Adrenal gland (tissue), 12 donors: ENCODE data around the gene SIDT1. TPM values are rescaled to one million over a fixed set of nuclear protein-coding genes. Genes with fewer than 3 reads are reported as not detected.

Experiments
- DNase-seq, 7 donors: peaks; one replicate each; pipeline ENCODE4 v3.0.0-alpha.2; 2019 to 2020
- H3K27ac ChIP-seq, 5 donors: fragments of 200-600 bp; sonication (generic) in 4 of 5; 1 replicate in 3 of 5; 2 replicates in 2 of 5; pipeline versions ENCODE4 v1.5.1 to v1.8.0; 2016 to 2020; ENCODE audit warnings: mild to moderate bottlenecking in 1 of 5
- H3K27me3 ChIP-seq: fragments of 200-600 bp; 2 replicates; pipeline ENCODE4 v1.8.0; 2021
- H3K36me3 ChIP-seq, 2 donors: fragments of 200-600 bp; replicated peaks in 1 of 2; 1 replicate in 1 of 2; 2 replicates in 1 of 2; pipeline versions ENCODE4 v1.5.1 to v1.8.0; 2018 to 2022
- H3K4me1 ChIP-seq, 2 donors: fragments of 200-600 bp; replicated peaks in 1 of 2; 1 replicate in 1 of 2; 2 replicates in 1 of 2; pipeline versions ENCODE4 v1.5.1 to v1.8.0; 2018 to 2021
- H3K4me3 ChIP-seq, 4 donors: fragments of 200-600 bp; sonication (generic) in 3 of 4; one replicate each; pipeline ENCODE4 v1.5.1; 2016 to 2018
- H3K9me3 ChIP-seq, 3 donors: fragments of 200-600 bp; sonication (generic) in 1 of 3; replicated peaks in 1 of 3; 1 replicate in 2 of 3; 2 replicates in 1 of 3; pipeline versions ENCODE4 v1.5.1 to v1.8.0; 2016 to 2021
- CTCF ChIP-seq, 6 experiments: fragments of 450-650 bp in 4 of 6; fragments of 200-600 bp in 2 of 6; sonication (generic) in 1 of 6; IDR thresholded peaks; 1 replicate in 5 of 6; 2 replicates in 1 of 6; pipeline versions ENCODE4 v1.5.1 to v1.8.0; 2016 to 2021; ENCODE audit warnings: antibody characterized with exemption in 6 of 6, mild to moderate bottlenecking in 2 of 6, moderate library complexity in 1 of 6
- POLR2A ChIP-seq, 2 donors: fragments of 450-650 bp; IDR thresholded peaks; one replicate each; pipeline ENCODE4 v1.6.1; 2017; ENCODE audit warnings: antibody characterized with exemption in 2 of 2, mild to moderate bottlenecking in 2 of 2, moderate library complexity in 1 of 2
- WGBS, 4 donors: extraction: QIAGEN DNeasy Blood & Tissue Kit in 2 of 4; methylation state at CpG; one replicate each; pipeline versions ENCODE4 v1.1.5 to v1.1.7; 2013 to 2017; 5-methylcytosine and 5-hydroxymethylcytosine counted together
- intact Hi-C, 2 donors: fragments of 100-400 bp; cut with DNase I; formaldehyde crosslinking; loops; one replicate each; pipeline versions ENCODE4 v1.14.1 to v1.15.0; 2022 to 2023
- polyA plus RNA-seq, 3 donors: library from polyadenylated mRNA; stranded (reverse); fragments of 200-250 nt in 2 of 3; fragments of 350-450 nt in 1 of 3; fragmentation: Illumina TruSeq in 1 of 3; extraction: RNeasy Lipid Tissue Mini Kit (QIAGEN cat#74804) in 1 of 3; gene quantifications; one replicate each; pipeline ENCODE4 v1.2.3, GENCODE V29; 2013 to 2014
- total RNA-seq, 9 donors: library from RNA; depleted of rRNA in 4 of 9; stranded (reverse); fragments of >200 nt in 4 of 9; fragments of 120-200 nt in 1 of 9; fragmentation: NEBNext Ultra II Directional in 1 of 9; extraction: Animal tissue kit (Norgen Biotek cat#: 25700) in 1 of 9; gene quantifications; one replicate each; pipeline versions ENCODE4 v1.1.0 to v1.2.4, GENCODE V29; 2013 to 2023
- donor health status: healthy with polysubstance abuse.
- donor health status: Bipolar disorder and iron deficiency.
- donor health status: DM: yes; HTN: yes; CAD: no.
- donor health status: DM: no; HTN: no; CAD: no.
- donor health status: DM: no; HTN: no; CAD: no.
- donor health status: DM: yes; HTN: yes; CAD: no.

SIDT1 gene
- total and polyA plus RNA-seq, 12 donors = 0.18 to 3.6 (median 2.3) TPM

GRCh38 chr3:113638910-113639309, 106.6 kb downstream of the SIDT1 start:
- intact Hi-C loops = no loop called here
- DNase-seq = no peak
- TF ChIP-seq CTCF (IDR thresholded peaks at IDR 0.05) = no peak
- no peak for TF ChIP-seq POLR2A (IDR thresholded peaks at IDR 0.05)
- H3K9me3 ChIP-seq = no peaks in the 10 kb centered on the region
- 96 to 99% (median 97%) methylated on average over 3 of the region's 3 CpGs for WGBS, 4 donors
- no peaks in the 10 kb centered on the region for H3K27me3 ChIP-seq
- H3K4me3 ChIP-seq = no peak overlapping the region
- H3K27ac ChIP-seq = no peak overlapping the region
- no peaks in the 10 kb centered on the region for H3K36me3 ChIP-seq
- no peaks in the 10 kb centered on the region for H3K4me1 ChIP-seq

- 95 to 97% (median 96%) methylated on average over 7 of the region's 7 CpGs for WGBS, 4 donors
- TF ChIP-seq POLR2A (IDR thresholded peaks at IDR 0.05) (no peak), CTCF (IDR thresholded peaks at IDR 0.05) (no peak)
- DNase-seq = no peak
Measured at GRCh38 chr3:113643583-113643982, 111.2 kb downstream of the SIDT1 start.

GRCh38 chr3:113648524-113648923, 116.2 kb downstream of the SIDT1 start:
- intact Hi-C loops = no loop called here

More at GRCh38 chr3:113643583-113643982, 111.2 kb downstream of the SIDT1 start:
- Histone ChIP-seq H3K27ac (no peak overlapping the region), H3K4me1 (no peaks in the 10 kb centered on the region), H3K27me3 (no peaks in the 10 kb centered on the region), H3K36me3 (no peaks in the 10 kb centered on the region), H3K4me3 (no peak overlapping the region), H3K9me3 (peaks cover 0 to 8% (median 0%) of the 10 kb centered on the region in 3 donors)
- intact Hi-C loops = no loop called here

GRCh38 chr3:113649174-113649845, 117.0 kb downstream of the SIDT1 start:
- WGBS, 4 donors = 92 to 96% (median 94%) methylated on average over 6 of the region's 6 CpGs
- intact Hi-C loops = no loop called here
- no peak overlapping the region for H3K27ac ChIP-seq

More at GRCh38 chr3:113648524-113648923, 116.2 kb downstream of the SIDT1 start:
- no peak for DNase-seq
- H3K27ac ChIP-seq = no peak overlapping the region
- TF ChIP-seq POLR2A (IDR thresholded peaks at IDR 0.05) (no peak), CTCF (IDR thresholded peaks at IDR 0.05) (no peak)
- H3K9me3 ChIP-seq = peaks cover 0 to 8% (median 0%) of the 10 kb centered on the region in 3 donors
- no peaks in the 10 kb centered on the region for H3K36me3 ChIP-seq
- H3K4me1 ChIP-seq = no peaks in the 10 kb centered on the region
- H3K4me3 ChIP-seq = no peak overlapping the region
- no peaks in the 10 kb centered on the region for H3K27me3 ChIP-seq

GRCh38 chr3:113654310-113654709, 122.0 kb downstream of the SIDT1 start:
- H3K4me1 ChIP-seq = no peaks in the 10 kb centered on the region
- WGBS, 4 donors = 81 to 91% (median 86%) methylated on average over 1 of the region's 1 CpG
- no peaks in the 10 kb centered on the region for H3K27me3 ChIP-seq
- H3K27ac ChIP-seq = no peak overlapping the region
- TF ChIP-seq POLR2A (IDR thresholded peaks at IDR 0.05) = no peak
- TF ChIP-seq CTCF (IDR thresholded peaks at IDR 0.05) = no peak
- H3K36me3 ChIP-seq = peaks cover 0 to 4% of the 10 kb centered on the region in 2 donors
- DNase-seq = no peak
- H3K4me3 ChIP-seq = no peak overlapping the region
- intact Hi-C loops = no loop called here
- H3K9me3 ChIP-seq = no peaks in the 10 kb centered on the region

More at GRCh38 chr3:113649174-113649845, 117.0 kb downstream of the SIDT1 start:
- Histone ChIP-seq H3K4me1 (no peaks in the 10 kb centered on the region), H3K9me3 (peaks cover 0 to 8% (median 0%) of the 10 kb centered on the region in 3 donors), H3K36me3 (no peaks in the 10 kb centered on the region), H3K27me3 (no peaks in the 10 kb centered on the region), H3K4me3 (no peak overlapping the region)
- DNase-seq = no peak
- TF ChIP-seq POLR2A (IDR thresholded peaks at IDR 0.05) = no peak
